GM23338 (cell line): ENCODE data around the gene TCFL5.

Source experiments
- CREB1 ChIP-seq: fragments of 250-450 bp; sonication (Bioruptor Pico); IDR thresholded peaks from 2 replicates; pipeline ENCODE4 v1.5.0; 2020; ENCODE audit warnings: low read depth, mild to moderate bottlenecking, moderate library complexity
- EZH2 ChIP-seq: fragments of 200-600 bp; sonication (generic); IDR thresholded peaks from one replicate; pipeline ENCODE4 v1.8.0; 2017; ENCODE audit warnings: antibody characterized with exemption, mild to moderate bottlenecking, low read depth; ENCODE audit not compliant: unreplicated experiment
- EZH2phosphoT487 ChIP-seq: fragments of 200-600 bp; sonication (generic); IDR thresholded peaks from one replicate; pipeline ENCODE4 v1.8.1; 2018; ENCODE audit warnings: antibody characterized with exemption; ENCODE audit not compliant: unreplicated experiment
- POLR2AphosphoS5 ChIP-seq: IDR thresholded peaks from 2 replicates; pipeline ENCODE4 v1.6.1; 2016; ENCODE audit warnings: antibody characterized with exemption, low read depth
- TF ChIP-seq, protein P1 (sequence below), 2 experiments: fragments of 200-600 bp in 1 of 2; sonication (generic) in 1 of 2; conservative IDR thresholded peaks; 2 replicates each; pipeline versions ENCODE4 v1.5.1 to v1.6.1; 2016 to 2017; ENCODE audit warnings: antibody characterized with exemption in 2 of 2, low read depth in 2 of 2, mild to moderate bottlenecking in 2 of 2, moderate library complexity in 1 of 2

DNA sequence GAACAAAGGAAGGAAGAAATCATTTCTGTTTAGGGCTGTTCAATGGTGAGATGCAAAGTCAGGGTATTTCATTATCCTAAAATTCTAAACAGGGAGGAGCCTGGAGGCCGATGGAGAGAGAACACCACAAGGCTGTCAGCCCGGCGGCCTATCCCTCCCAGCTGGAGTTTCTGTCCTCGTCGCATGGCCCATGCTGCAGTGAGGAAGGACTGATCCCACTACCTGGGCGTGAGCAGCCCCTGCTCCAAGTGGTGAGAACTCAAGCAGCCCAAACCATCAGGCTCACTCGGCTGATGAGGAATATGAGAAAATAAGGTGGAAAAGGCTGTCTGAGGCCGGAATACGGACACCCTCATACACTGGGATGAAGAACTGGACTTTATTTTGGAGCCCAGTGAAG, 33.9 kb upstream of the TCFL5 start:
- TF ChIP-seq POLR2AphosphoS5: no peak
- TF ChIP-seq, protein P1, sequence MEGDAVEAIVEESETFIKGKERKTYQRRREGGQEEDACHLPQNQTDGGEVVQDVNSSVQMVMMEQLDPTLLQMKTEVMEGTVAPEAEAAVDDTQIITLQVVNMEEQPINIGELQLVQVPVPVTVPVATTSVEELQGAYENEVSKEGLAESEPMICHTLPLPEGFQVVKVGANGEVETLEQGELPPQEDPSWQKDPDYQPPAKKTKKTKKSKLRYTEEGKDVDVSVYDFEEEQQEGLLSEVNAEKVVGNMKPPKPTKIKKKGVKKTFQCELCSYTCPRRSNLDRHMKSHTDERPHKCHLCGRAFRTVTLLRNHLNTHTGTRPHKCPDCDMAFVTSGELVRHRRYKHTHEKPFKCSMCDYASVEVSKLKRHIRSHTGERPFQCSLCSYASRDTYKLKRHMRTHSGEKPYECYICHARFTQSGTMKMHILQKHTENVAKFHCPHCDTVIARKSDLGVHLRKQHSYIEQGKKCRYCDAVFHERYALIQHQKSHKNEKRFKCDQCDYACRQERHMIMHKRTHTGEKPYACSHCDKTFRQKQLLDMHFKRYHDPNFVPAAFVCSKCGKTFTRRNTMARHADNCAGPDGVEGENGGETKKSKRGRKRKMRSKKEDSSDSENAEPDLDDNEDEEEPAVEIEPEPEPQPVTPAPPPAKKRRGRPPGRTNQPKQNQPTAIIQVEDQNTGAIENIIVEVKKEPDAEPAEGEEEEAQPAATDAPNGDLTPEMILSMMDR (conservative IDR thresholded peaks at IDR 0.05; ENCODE audit: low read depth in 2 of 2): no peak
- no peak for TF ChIP-seq EZH2
- no peak for TF ChIP-seq CREB1
- TF ChIP-seq EZH2phosphoT487: no peak
